ENCODE measurements around the gene ZMYND8. TPM values are rescaled to one million over a fixed set of nuclear protein-coding genes. Genes with fewer than 3 reads are reported as not detected.
A peak's percentile ranks its signal among the peaks of the same experiment; 100 is the strongest.

The ZMYND8 gene
- total RNA-seq, 4 donors from 2014 or later = 48.5 to 169 (median 54.1) TPM

GRCh38 chr20:47325242-47325641 is 31.3 kb downstream of the ZMYND8 start:
- WGBS = 84% methylated on average over 6 of the region's 6 CpGs
- no peaks in the 10 kb centered on the region for H3K27me3 ChIP-seq
- peaks cover 54% of the 10 kb centered on the region for H3K4me1 ChIP-seq
- H3K36me3 ChIP-seq = no peaks in the 10 kb centered on the region
- no peak for DNase-seq (ENCODE audit: low spot score in 2 of 2)
- no peak overlapping the region for H3K4me3 ChIP-seq
- H3K27ac ChIP-seq = no peak overlapping the region
- no peak for TF ChIP-seq POLR2AphosphoS5 (IDR thresholded peaks at IDR 0.05)
- TF ChIP-seq POLR2A (IDR thresholded peaks at IDR 0.05) = no peak
- no peak for TF ChIP-seq EP300 (IDR thresholded peaks at IDR 0.05)
- TF ChIP-seq CTCF (IDR thresholded peaks at IDR 0.05) = no peak
- no peaks in the 10 kb centered on the region for H3K9me3 ChIP-seq

- peak overlapping the region; percentile 97 for H3K27ac ChIP-seq
- TF ChIP-seq POLR2AphosphoS5 (IDR thresholded peaks at IDR 0.05) = no peak
- no peak for TF ChIP-seq EP300 (IDR thresholded peaks at IDR 0.05)
- TF ChIP-seq POLR2A (IDR thresholded peaks at IDR 0.05) = no peak
- no peak for TF ChIP-seq CTCF (IDR thresholded peaks at IDR 0.05)
- 82% methylated on average over 7 of the region's 7 CpGs for WGBS
- no peaks in the 10 kb centered on the region for H3K36me3 ChIP-seq
- no peak overlapping the region for H3K4me3 ChIP-seq
- peaks cover 66% of the 10 kb centered on the region for H3K4me1 ChIP-seq
- DNase-seq (ENCODE audit: low spot score in 2 of 2) = no peak
- H3K9me3 ChIP-seq = no peaks in the 10 kb centered on the region
- no peaks in the 10 kb centered on the region for H3K27me3 ChIP-seq
These were observed 35.3 kb downstream of the ZMYND8 start for GRCh38 chr20:47320990-47321805.

GRCh38 chr20:47319517-47320252 is 36.8 kb downstream of the ZMYND8 start:
- peak overlapping the region; percentile 37 for H3K4me3 ChIP-seq
- H3K36me3 ChIP-seq = no peaks in the 10 kb centered on the region
- peak overlapping the region; percentile 97 for H3K27ac ChIP-seq
- WGBS = 25% methylated on average over 13 of the region's 17 CpGs
- H3K27me3 ChIP-seq = no peaks in the 10 kb centered on the region
- peak; percentile 73 to 84 for DNase-seq (ENCODE audit: low spot score in 2 of 2)
- peaks cover 81% of the 10 kb centered on the region for H3K4me1 ChIP-seq
- TF ChIP-seq POLR2A (IDR thresholded peaks at IDR 0.05) (no peak), POLR2AphosphoS5 (IDR thresholded peaks at IDR 0.05) (peak in 1 of 3 donors; percentile 23)
- no peaks in the 10 kb centered on the region for H3K9me3 ChIP-seq

- H3K27ac ChIP-seq = peak overlapping the region; percentile 97
- H3K36me3 ChIP-seq = no peaks in the 10 kb centered on the region
- H3K4me1 ChIP-seq = peaks cover 86% of the 10 kb centered on the region
- no peaks in the 10 kb centered on the region for H3K27me3 ChIP-seq
- peak; percentile 89 to 92 for DNase-seq (ENCODE audit: low spot score in 2 of 2)
- no peaks in the 10 kb centered on the region for H3K9me3 ChIP-seq
- peak overlapping the region; percentile 37 for H3K4me3 ChIP-seq
- 7% methylated on average over 28 of the region's 28 CpGs for WGBS
- TF ChIP-seq POLR2AphosphoS5 (IDR thresholded peaks at IDR 0.05) (peak in 2 of 3 donors; percentile 91 to 94), CTCF (IDR thresholded peaks at IDR 0.05) (no peak), EP300 (IDR thresholded peaks at IDR 0.05) (peak; percentile 98), POLR2A (IDR thresholded peaks at IDR 0.05) (peak; percentile 46 to 52)
These were observed 37.6 kb downstream of the ZMYND8 start for GRCh38 chr20:47318586-47319516.

- 21% methylated on average over 7 of the region's 7 CpGs for WGBS
- H3K4me1 ChIP-seq = peaks cover 81% of the 10 kb centered on the region
- peak in 1 of 2 donors; percentile 73 for DNase-seq (ENCODE audit: low spot score in 2 of 2)
These were observed 38.4 kb downstream of the ZMYND8 start for GRCh38 chr20:47318027-47318585.

More at GRCh38 chr20:47318027-47318585, 38.4 kb downstream of the ZMYND8 start:
- H3K9me3 ChIP-seq = no peaks in the 10 kb centered on the region
- no peaks in the 10 kb centered on the region for H3K27me3 ChIP-seq
- H3K27ac ChIP-seq = peak overlapping the region; percentile 97
- H3K4me3 ChIP-seq = peak overlapping the region; percentile 37
- TF ChIP-seq POLR2A (IDR thresholded peaks at IDR 0.05) = no peak
- no peaks in the 10 kb centered on the region for H3K36me3 ChIP-seq
